ENCODE results near the gene GNAQ. TPM values are rescaled to one million over a fixed set of nuclear protein-coding genes. Genes with fewer than 3 reads are reported as not detected.

The GNAQ gene
- total and polyA plus RNA-seq, 2 experiments from 2014 or later = 21.1 to 43.1 TPM

DNA sequence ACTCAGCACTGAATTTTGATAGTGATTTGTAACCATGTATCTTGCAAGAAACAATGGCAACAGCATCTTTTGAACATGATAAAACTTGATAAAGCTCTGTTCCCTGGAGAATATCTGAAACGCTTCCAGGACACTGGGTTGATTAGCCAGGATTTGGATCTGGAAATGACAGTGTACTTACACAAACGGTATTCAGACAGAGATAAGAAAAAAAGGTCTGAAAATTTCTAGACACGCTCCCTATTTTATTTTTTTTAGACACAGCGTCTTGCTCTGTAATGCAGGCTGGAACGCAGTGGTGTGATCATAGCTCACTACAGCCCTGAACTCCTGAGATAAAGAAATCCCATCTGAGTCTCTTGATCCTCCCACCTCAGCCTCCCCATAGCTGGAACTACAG lies 109.0 kb downstream of the GNAQ start:
- no peak overlapping the region for H3K4me3 ChIP-seq
- DNase-seq (ENCODE audit: low spot score) (no peak), ATAC-seq (no peak)
- Mint-ChIP-seq H3K27me3 (ENCODE audit: insufficient read depth, low read depth, poor library complexity) (no peaks in the 10 kb centered on the region), H3K27ac (no peak overlapping the region), H3K9me3 (no peaks in the 10 kb centered on the region), H3K36me3 (ENCODE audit: low read depth) (peaks cover 7% of the 10 kb centered on the region; the same call in 2 of the 3 replicates), H3K4me3 (no peak overlapping the region), H3K4me1 (peaks cover 33% of the 10 kb centered on the region; the same call in 2 of the 3 replicates)
- H4K20me1 ChIP-seq (replicated peaks; ENCODE audit: insufficient read depth) = peaks cover 3% of the 10 kb centered on the region; the same call in 1 of the 2 replicates
- no peaks in the 10 kb centered on the region for H3F3A ChIP-seq (replicated peaks; ENCODE audit: low read depth)
- peaks cover 30% of the 10 kb centered on the region for H3K79me2 ChIP-seq (replicated peaks; ENCODE audit: insufficient read depth)
- 0 out of 2 replicates have a peak, but pooled peaks cover 11% of the 10 kb centered on the region for H3K4me1 ChIP-seq (ENCODE audit: insufficient read depth)
- no peaks in the 10 kb centered on the region for H3K9me2 ChIP-seq (ENCODE audit: insufficient read depth)
- H2AFZ ChIP-seq = no peak overlapping the region
- TF ChIP-seq REST (IDR thresholded peaks at IDR 0.05; ENCODE audit: unreplicated experiment) = no peak
- no peak for TF ChIP-seq NANOG (IDR thresholded peaks at IDR 0.05; ENCODE audit: borderline replicate concordance)
- TF ChIP-seq CREB1 (CRISPR knock-in tag; IDR thresholded peaks at IDR 0.05; ENCODE audit: low read depth) = no peak
- no peak for TF ChIP-seq STAT1 (IDR thresholded peaks at IDR 0.05; ENCODE audit: unreplicated experiment)
- TF ChIP-seq CTCF (conservative IDR thresholded peaks at IDR 0.05; ENCODE audit: low read depth in 2 of 2) = no peak
- TF ChIP-seq, protein P1, sequence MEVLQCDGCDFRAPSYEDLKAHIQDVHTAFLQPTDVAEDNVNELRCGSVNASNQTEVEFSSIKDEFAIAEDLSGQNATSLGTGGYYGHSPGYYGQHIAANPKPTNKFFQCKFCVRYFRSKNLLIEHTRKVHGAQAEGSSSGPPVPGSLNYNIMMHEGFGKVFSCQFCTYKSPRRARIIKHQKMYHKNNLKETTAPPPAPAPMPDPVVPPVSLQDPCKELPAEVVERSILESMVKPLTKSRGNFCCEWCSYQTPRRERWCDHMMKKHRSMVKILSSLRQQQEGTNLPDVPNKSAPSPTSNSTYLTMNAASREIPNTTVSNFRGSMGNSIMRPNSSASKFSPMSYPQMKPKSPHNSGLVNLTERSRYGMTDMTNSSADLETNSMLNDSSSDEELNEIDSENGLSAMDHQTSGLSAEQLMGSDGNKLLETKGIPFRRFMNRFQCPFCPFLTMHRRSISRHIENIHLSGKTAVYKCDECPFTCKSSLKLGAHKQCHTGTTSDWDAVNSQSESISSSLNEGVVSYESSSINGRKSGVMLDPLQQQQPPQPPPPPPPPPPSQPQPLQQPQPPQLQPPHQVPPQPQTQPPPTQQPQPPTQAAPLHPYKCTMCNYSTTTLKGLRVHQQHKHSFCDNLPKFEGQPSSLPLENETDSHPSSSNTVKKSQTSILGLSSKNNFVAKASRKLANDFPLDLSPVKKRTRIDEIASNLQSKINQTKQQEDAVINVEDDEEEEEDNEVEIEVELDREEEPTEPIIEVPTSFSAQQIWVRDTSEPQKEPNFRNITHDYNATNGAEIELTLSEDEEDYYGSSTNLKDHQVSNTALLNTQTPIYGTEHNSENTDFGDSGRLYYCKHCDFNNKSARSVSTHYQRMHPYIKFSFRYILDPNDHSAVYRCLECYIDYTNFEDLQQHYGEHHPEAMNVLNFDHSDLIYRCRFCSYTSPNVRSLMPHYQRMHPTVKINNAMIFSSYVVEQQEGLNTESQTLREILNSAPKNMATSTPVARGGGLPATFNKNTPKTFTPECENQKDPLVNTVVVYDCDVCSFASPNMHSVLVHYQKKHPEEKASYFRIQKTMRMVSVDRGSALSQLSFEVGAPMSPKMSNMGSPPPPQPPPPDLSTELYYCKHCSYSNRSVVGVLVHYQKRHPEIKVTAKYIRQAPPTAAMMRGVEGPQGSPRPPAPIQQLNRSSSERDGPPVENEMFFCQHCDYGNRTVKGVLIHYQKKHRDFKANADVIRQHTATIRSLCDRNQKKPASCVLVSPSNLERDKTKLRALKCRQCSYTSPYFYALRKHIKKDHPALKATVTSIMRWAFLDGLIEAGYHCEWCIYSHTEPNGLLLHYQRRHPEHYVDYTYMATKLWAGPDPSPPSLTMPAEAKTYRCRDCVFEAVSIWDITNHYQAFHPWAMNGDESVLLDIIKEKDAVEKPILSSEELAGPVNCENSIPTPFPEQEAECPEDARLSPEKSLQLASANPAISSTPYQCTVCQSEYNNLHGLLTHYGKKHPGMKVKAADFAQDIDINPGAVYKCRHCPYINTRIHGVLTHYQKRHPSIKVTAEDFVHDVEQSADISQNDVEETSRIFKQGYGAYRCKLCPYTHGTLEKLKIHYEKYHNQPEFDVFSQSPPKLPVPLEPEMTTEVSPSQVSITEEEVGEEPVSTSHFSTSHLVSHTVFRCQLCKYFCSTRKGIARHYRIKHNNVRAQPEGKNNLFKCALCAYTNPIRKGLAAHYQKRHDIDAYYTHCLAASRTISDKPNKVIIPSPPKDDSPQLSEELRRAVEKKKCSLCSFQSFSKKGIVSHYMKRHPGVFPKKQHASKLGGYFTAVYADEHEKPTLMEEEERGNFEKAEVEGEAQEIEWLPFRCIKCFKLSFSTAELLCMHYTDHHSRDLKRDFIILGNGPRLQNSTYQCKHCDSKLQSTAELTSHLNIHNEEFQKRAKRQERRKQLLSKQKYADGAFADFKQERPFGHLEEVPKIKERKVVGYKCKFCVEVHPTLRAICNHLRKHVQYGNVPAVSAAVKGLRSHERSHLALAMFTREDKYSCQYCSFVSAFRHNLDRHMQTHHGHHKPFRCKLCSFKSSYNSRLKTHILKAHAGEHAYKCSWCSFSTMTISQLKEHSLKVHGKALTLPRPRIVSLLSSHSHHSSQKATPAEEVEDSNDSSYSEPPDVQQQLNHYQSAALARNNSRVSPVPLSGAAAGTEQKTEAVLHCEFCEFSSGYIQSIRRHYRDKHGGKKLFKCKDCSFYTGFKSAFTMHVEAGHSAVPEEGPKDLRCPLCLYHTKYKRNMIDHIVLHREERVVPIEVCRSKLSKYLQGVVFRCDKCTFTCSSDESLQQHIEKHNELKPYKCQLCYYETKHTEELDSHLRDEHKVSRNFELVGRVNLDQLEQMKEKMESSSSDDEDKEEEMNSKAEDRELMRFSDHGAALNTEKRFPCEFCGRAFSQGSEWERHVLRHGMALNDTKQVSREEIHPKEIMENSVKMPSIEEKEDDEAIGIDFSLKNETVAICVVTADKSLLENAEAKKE (CRISPR knock-in tag; IDR thresholded peaks at IDR 0.05) = no peak
- TF ChIP-seq EZH2phosphoT487 (IDR thresholded peaks at IDR 0.05; ENCODE audit: unreplicated experiment) = no peak
- TF ChIP-seq JUNB (IDR thresholded peaks at IDR 0.05; ENCODE audit: unreplicated experiment) = no peak
- TF ChIP-seq, protein P2, sequence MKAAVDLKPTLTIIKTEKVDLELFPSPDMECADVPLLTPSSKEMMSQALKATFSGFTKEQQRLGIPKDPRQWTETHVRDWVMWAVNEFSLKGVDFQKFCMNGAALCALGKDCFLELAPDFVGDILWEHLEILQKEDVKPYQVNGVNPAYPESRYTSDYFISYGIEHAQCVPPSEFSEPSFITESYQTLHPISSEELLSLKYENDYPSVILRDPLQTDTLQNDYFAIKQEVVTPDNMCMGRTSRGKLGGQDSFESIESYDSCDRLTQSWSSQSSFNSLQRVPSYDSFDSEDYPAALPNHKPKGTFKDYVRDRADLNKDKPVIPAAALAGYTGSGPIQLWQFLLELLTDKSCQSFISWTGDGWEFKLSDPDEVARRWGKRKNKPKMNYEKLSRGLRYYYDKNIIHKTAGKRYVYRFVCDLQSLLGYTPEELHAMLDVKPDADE (IDR thresholded peaks at IDR 0.05) = no peak
- no peak for TF ChIP-seq POLR2AphosphoS5 (IDR thresholded peaks at IDR 0.05; ENCODE audit: low read depth)
- TF ChIP-seq ZNF331 (CRISPR knock-in tag; IDR thresholded peaks at IDR 0.05; ENCODE audit: low read depth) = no peak
- no peak for TF ChIP-seq ZNF114 (CRISPR knock-in tag; IDR thresholded peaks at IDR 0.05)
- H3K4me2 ChIP-seq = no peak overlapping the region
- no peak overlapping the region for H3K27ac ChIP-seq (ENCODE audit: low read depth)
- no peaks in the 10 kb centered on the region for H3K27me3 ChIP-seq (ENCODE audit: insufficient read depth)
- H3K36me3 ChIP-seq (ENCODE audit: insufficient read depth) = no peaks in the 10 kb centered on the region
